Measurements from ENCODE around the gene HOXB9.

DNA sequence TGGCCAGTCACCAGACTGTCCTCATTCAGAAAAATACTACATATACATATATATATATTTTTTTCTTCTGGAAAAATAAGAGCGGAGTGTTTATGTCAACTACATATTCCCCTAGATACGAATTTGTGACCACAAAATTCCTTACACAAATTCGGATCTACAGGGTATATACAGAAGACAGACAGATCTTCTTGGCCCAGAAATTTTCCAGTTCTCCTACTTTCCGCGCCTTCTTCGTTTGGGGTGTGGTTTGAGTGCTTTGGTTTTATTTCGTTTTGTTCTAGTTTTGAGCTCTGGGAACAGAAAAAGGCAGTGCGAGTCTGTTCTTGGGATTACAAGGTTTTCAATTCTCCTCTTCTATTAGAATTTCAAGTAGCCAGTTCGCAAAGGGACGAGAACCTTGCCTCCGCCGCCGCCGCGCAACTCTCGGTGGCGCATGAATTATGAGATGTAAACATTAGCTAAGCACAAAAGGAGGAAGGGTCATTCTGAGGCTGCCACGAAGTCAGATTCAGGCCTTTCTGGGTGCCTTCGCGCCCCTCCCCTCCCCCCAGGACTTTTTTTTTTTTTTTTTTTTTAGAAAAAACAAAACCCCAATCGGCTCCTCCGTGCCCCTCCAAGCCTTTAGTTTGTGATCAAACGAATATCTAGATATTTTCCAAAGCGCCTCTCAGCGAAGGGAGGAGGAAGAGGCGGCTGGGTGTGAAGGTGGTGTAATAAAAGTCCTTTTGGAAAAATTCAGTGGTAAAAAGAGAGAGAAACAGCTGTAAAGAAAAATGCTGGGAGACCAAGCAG, 46.2 kb downstream of the HOXB9 start:
- TF ChIP-seq, protein P1, sequence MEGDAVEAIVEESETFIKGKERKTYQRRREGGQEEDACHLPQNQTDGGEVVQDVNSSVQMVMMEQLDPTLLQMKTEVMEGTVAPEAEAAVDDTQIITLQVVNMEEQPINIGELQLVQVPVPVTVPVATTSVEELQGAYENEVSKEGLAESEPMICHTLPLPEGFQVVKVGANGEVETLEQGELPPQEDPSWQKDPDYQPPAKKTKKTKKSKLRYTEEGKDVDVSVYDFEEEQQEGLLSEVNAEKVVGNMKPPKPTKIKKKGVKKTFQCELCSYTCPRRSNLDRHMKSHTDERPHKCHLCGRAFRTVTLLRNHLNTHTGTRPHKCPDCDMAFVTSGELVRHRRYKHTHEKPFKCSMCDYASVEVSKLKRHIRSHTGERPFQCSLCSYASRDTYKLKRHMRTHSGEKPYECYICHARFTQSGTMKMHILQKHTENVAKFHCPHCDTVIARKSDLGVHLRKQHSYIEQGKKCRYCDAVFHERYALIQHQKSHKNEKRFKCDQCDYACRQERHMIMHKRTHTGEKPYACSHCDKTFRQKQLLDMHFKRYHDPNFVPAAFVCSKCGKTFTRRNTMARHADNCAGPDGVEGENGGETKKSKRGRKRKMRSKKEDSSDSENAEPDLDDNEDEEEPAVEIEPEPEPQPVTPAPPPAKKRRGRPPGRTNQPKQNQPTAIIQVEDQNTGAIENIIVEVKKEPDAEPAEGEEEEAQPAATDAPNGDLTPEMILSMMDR (conservative IDR thresholded peaks at IDR 0.05; ENCODE audit: low read length), result no peak
- no peak for TF ChIP-seq EZH2phosphoT487 (IDR thresholded peaks at IDR 0.05; ENCODE audit: borderline replicate concordance, low read depth, low read length)
